Caki2 (cell line): Measurements from ENCODE around the gene IMP4. TPM values are rescaled to one million over a fixed set of nuclear protein-coding genes. Genes with fewer than 3 reads are reported as not detected.

Source experiments
- DNase-seq: peaks from one replicate; pipeline ENCODE4 v3.0.0-alpha.2; 2015; ENCODE audit warnings: low read depth
- in situ Hi-C: cut with HindIII; loops from 2 replicates; pipeline ENCODE4 v1.10.0; 2016; ENCODE audit warnings: low sequenced_read_pairs, low pct_unique_long_range_greater_than_20kb, mixed read lengths
- total RNA-seq: library from RNA; depleted of rRNA; stranded (reverse); fragments of >200 nt; shearing (Covaris generic); gene quantifications from 2 replicates; pipeline ENCODE4 v1.2.3, GENCODE V29; 2014; ENCODE audit warnings: low replicate concordance

The IMP4 gene
- total RNA-seq, 1 experiment from 2014 or later = 78.6 TPM

GRCh38 chr2:130372055-130372832 is 29.5 kb downstream of the IMP4 start:
- DNase-seq = peak; percentile 82
- in situ Hi-C loops = no loop called here

- no peak for DNase-seq
- in situ Hi-C loops = no loop called here
Observed at GRCh38 chr2:130372833-130373807, 30.4 kb downstream of the IMP4 start.

- no peak for DNase-seq
- in situ Hi-C loops = no loop called here
Observed at GRCh38 chr2:130373808-130374365, 31.2 kb downstream of the IMP4 start.

GRCh38 chr2:130374587-130375290 is 32.0 kb downstream of the IMP4 start:
- DNase-seq = no peak
- in situ Hi-C loops = no loop called here

GRCh38 chr2:130375291-130376266 is 32.9 kb downstream of the IMP4 start:
- no peak for DNase-seq
- in situ Hi-C loops = no loop called here

GRCh38 chr2:130376433-130377293 is 34.0 kb downstream of the IMP4 start:
- in situ Hi-C loops = no loop called here
- DNase-seq = no peak

- no peak for DNase-seq
- in situ Hi-C loops = no loop called here
Observed at GRCh38 chr2:130377491-130377890, 34.8 kb downstream of the IMP4 start.

- no peak for DNase-seq
- in situ Hi-C loops = no loop called here
Observed at GRCh38 chr2:130378206-130378897, 35.7 kb downstream of the IMP4 start.

- no peak for DNase-seq
- in situ Hi-C loops = no loop called here
Observed at GRCh38 chr2:130378898-130379214, 36.2 kb downstream of the IMP4 start.

GRCh38 chr2:130380096-130380934 is 37.6 kb downstream of the IMP4 start:
- DNase-seq = no peak
- in situ Hi-C loops = no loop called here

- in situ Hi-C loops = no loop called here
- no peak for DNase-seq
Observed at GRCh38 chr2:130381145-130381544, 38.4 kb downstream of the IMP4 start.

- in situ Hi-C loops = no loop called here
- no peak for DNase-seq
Observed at GRCh38 chr2:130381619-130382018, 38.9 kb downstream of the IMP4 start.

GRCh38 chr2:130382313-130382917 is 39.7 kb downstream of the IMP4 start:
- DNase-seq = no peak
- in situ Hi-C loops = no loop called here

GRCh38 chr2:130385709-130386108 is 43.0 kb downstream of the IMP4 start:
- in situ Hi-C loops = no loop called here

GRCh38 chr2:130387071-130387400 is 44.3 kb downstream of the IMP4 start:
- no peak for DNase-seq
- in situ Hi-C loops = no loop called here

More at GRCh38 chr2:130385709-130386108, 43.0 kb downstream of the IMP4 start:
- DNase-seq = no peak
